OCI-LY1 (cell line): ENCODE results near the gene KRT78.

ENCODE experiments used
- H2AFZ ChIP-seq: fragments of 200-600 bp; sonication (generic), shearing (Covaris generic); 2 replicates; pipeline ENCODE4 v1.6.0; 2014; ENCODE audit warnings: antibody characterized with exemption, mild to moderate bottlenecking, low read length
- H3F3A ChIP-seq: fragments of 200-600 bp; sonication (generic), shearing (Covaris generic); 2 replicates; pipeline ENCODE4 v1.6.0; 2014; ENCODE audit warnings: mild to moderate bottlenecking, antibody characterized with exemption, low read length, moderate library complexity; ENCODE audit not compliant: insufficient read depth
- H3K27ac ChIP-seq: fragments of 200-600 bp; sonication (generic); 2 replicates; pipeline ENCODE4 v1.5.1; 2014; ENCODE audit warnings: low read length, mixed run types, mild to moderate bottlenecking, low read depth; ENCODE audit not compliant: poor library complexity, severe bottlenecking
- H3K27me3 ChIP-seq: fragments of 200-600 bp; sonication (generic); 2 replicates; pipeline ENCODE4 v1.6.0; 2014; ENCODE audit warnings: antibody characterized with exemption, mild to moderate bottlenecking, low read length, moderate library complexity; ENCODE audit not compliant: insufficient read depth
- H3K36me3 ChIP-seq: fragments of 200-600 bp; sonication (generic); 2 replicates; pipeline ENCODE4 v1.6.1; 2014; ENCODE audit warnings: mild to moderate bottlenecking, antibody characterized with exemption, low read length, moderate library complexity, mixed read lengths; ENCODE audit not compliant: insufficient read depth
- H3K4me1 ChIP-seq: fragments of 200-600 bp; sonication (generic); 2 replicates; pipeline ENCODE4 v1.5.1; 2014; ENCODE audit warnings: mild to moderate bottlenecking, low read length, moderate library complexity; ENCODE audit not compliant: insufficient read depth, severe bottlenecking
- H3K4me2 ChIP-seq: fragments of 200-600 bp; sonication (generic), shearing (Covaris generic); 2 replicates; pipeline ENCODE4 v1.6.1; 2014; ENCODE audit warnings: low read length
- H3K4me3 ChIP-seq: fragments of 200-600 bp; sonication (generic); 2 replicates; pipeline ENCODE4 v1.5.1; 2014; ENCODE audit warnings: low read length, low read depth, mild to moderate bottlenecking, mixed read lengths; ENCODE audit not compliant: poor library complexity, severe bottlenecking
- H3K79me2 ChIP-seq: fragments of 200-600 bp; shearing (Covaris generic); 2 replicates; pipeline ENCODE4 v1.6.1; 2016; ENCODE audit warnings: mixed run types, low read length, mixed read lengths; ENCODE audit not compliant: insufficient read depth
- H3K9ac ChIP-seq: fragments of 200-600 bp; sonication (generic), shearing (Covaris generic); 2 replicates; pipeline ENCODE4 v1.6.1; 2014; ENCODE audit warnings: mild to moderate bottlenecking, low read length, mixed read lengths
- H3K9me2 ChIP-seq: fragments of 200-600 bp; sonication (generic), shearing (Covaris generic); 2 replicates; pipeline ENCODE4 v1.6.1; 2014; ENCODE audit warnings: low read depth, mild to moderate bottlenecking, low read length, mixed read lengths
- H3K9me3 ChIP-seq: fragments of 200-600 bp; shearing (Covaris generic); 2 replicates; pipeline ENCODE4 v1.6.1; 2014; ENCODE audit warnings: low read length, mixed read lengths
- H4K20me1 ChIP-seq: fragments of 200-600 bp; sonication (generic), shearing (Covaris generic); 2 replicates; pipeline ENCODE4 v1.6.0; 2016; ENCODE audit warnings: mild to moderate bottlenecking, low read length; ENCODE audit not compliant: insufficient read depth
- EZH2 ChIP-seq: fragments of 200-600 bp; sonication (generic), shearing (Covaris generic); IDR thresholded peaks from 2 replicates; pipeline ENCODE4 v1.8.0; 2017; ENCODE audit warnings: borderline replicate concordance, mixed run types, mild to moderate bottlenecking, antibody characterized with exemption, low read length, moderate library complexity, mixed read lengths
- TF ChIP-seq, protein P1 (sequence below): fragments of 200-600 bp; sonication (generic), shearing (Covaris generic); IDR thresholded peaks from 2 replicates; pipeline ENCODE4 v1.5.1; 2017; ENCODE audit warnings: mild to moderate bottlenecking, antibody characterized with exemption, low read length, moderate library complexity, mixed read lengths

The KRT78 gene

GRCh38 chr12:52825961-52826360 lies 22.8 kb downstream of the KRT78 start:
- Histone ChIP-seq H3K27ac (no peak overlapping the region), H3K36me3 (no peaks in the 10 kb centered on the region), H3K4me3 (no peak overlapping the region), H3K4me2 (no peak overlapping the region), H3K79me2 (no peaks in the 10 kb centered on the region), H4K20me1 (no peaks in the 10 kb centered on the region), H3K9me2 (no peaks in the 10 kb centered on the region), H3K27me3 (no peaks in the 10 kb centered on the region), H3K9me3 (no peaks in the 10 kb centered on the region), H2AFZ (no peak overlapping the region), H3F3A (no peaks in the 10 kb centered on the region), H3K9ac (no peak overlapping the region), H3K4me1 (no peaks in the 10 kb centered on the region)
- TF ChIP-seq, protein P1, sequence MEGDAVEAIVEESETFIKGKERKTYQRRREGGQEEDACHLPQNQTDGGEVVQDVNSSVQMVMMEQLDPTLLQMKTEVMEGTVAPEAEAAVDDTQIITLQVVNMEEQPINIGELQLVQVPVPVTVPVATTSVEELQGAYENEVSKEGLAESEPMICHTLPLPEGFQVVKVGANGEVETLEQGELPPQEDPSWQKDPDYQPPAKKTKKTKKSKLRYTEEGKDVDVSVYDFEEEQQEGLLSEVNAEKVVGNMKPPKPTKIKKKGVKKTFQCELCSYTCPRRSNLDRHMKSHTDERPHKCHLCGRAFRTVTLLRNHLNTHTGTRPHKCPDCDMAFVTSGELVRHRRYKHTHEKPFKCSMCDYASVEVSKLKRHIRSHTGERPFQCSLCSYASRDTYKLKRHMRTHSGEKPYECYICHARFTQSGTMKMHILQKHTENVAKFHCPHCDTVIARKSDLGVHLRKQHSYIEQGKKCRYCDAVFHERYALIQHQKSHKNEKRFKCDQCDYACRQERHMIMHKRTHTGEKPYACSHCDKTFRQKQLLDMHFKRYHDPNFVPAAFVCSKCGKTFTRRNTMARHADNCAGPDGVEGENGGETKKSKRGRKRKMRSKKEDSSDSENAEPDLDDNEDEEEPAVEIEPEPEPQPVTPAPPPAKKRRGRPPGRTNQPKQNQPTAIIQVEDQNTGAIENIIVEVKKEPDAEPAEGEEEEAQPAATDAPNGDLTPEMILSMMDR: no peak
- TF ChIP-seq EZH2: no peak

- Histone ChIP-seq H3K27me3 (no peaks in the 10 kb centered on the region), H3K36me3 (no peaks in the 10 kb centered on the region)
Measured at GRCh38 chr12:52824741-52825410, 23.9 kb downstream of the KRT78 start.

GRCh38 chr12:52823761-52824450 lies 24.9 kb downstream of the KRT78 start:
- no peaks in the 10 kb centered on the region for H3K27me3 ChIP-seq
- no peak overlapping the region for H3K9ac ChIP-seq
- H3K27ac ChIP-seq: no peak overlapping the region
- no peak overlapping the region for H3K4me2 ChIP-seq
- H3K79me2 ChIP-seq: no peaks in the 10 kb centered on the region
- H3K9me2 ChIP-seq: no peaks in the 10 kb centered on the region
- H3K4me3 ChIP-seq: no peak overlapping the region
- H3F3A ChIP-seq: no peaks in the 10 kb centered on the region
- H2AFZ ChIP-seq: no peak overlapping the region
- TF ChIP-seq EZH2: no peak
- TF ChIP-seq, protein P1: no peak
- no peaks in the 10 kb centered on the region for H4K20me1 ChIP-seq
- H3K36me3 ChIP-seq: no peaks in the 10 kb centered on the region
- no peaks in the 10 kb centered on the region for H3K9me3 ChIP-seq
- no peaks in the 10 kb centered on the region for H3K4me1 ChIP-seq

More at GRCh38 chr12:52824741-52825410, 23.9 kb downstream of the KRT78 start:
- H3F3A ChIP-seq: no peaks in the 10 kb centered on the region
- H3K9me2 ChIP-seq: no peaks in the 10 kb centered on the region
- H3K79me2 ChIP-seq: no peaks in the 10 kb centered on the region
- no peaks in the 10 kb centered on the region for H4K20me1 ChIP-seq
- TF ChIP-seq, protein P1: no peak
- TF ChIP-seq EZH2: no peak
- no peak overlapping the region for H2AFZ ChIP-seq
- no peak overlapping the region for H3K27ac ChIP-seq
- no peak overlapping the region for H3K9ac ChIP-seq
- no peaks in the 10 kb centered on the region for H3K9me3 ChIP-seq
- H3K4me1 ChIP-seq: no peaks in the 10 kb centered on the region
- no peak overlapping the region for H3K4me2 ChIP-seq
- no peak overlapping the region for H3K4me3 ChIP-seq
